Liver (tissue), 3 donors: ENCODE results near the gene CNP.

Source experiments
- FOXA1 ChIP-seq: IDR thresholded peaks from 2 replicates; pipeline ENCODE4 v1.6.1; 2016; ENCODE audit warnings: antibody characterized with exemption
- GABPA ChIP-seq, 2 donors: IDR thresholded peaks in 1 of 2; conservative IDR thresholded peaks in 1 of 2; 2 replicates each; pipeline ENCODE4 v1.6.1; 2016; ENCODE audit warnings: antibody characterized with exemption in 2 of 2, mild to moderate bottlenecking in 1 of 2, moderate library complexity in 1 of 2
- RAD21 ChIP-seq, 2 donors: IDR thresholded peaks; 2 replicates each; pipeline ENCODE4 v1.6.1; 2016; ENCODE audit warnings: antibody characterized with exemption in 2 of 2, mild to moderate bottlenecking in 2 of 2
- SP1 ChIP-seq: IDR thresholded peaks from 2 replicates; pipeline ENCODE4 v1.6.1; 2018; ENCODE audit warnings: antibody characterized with exemption, mild to moderate bottlenecking
- TAF1 ChIP-seq: conservative IDR thresholded peaks from 2 replicates; pipeline ENCODE4 v1.6.1; 2016; ENCODE audit warnings: antibody characterized with exemption, mild to moderate bottlenecking
- YY1 ChIP-seq: IDR thresholded peaks from 2 replicates; pipeline ENCODE4 v1.6.1; 2016; ENCODE audit warnings: antibody characterized with exemption, mild to moderate bottlenecking
- TF ChIP-seq, protein P1 (sequence below): fragments of 150-350 bp; IDR thresholded peaks from 2 replicates; pipeline ENCODE4 v1.5.1; 2017; ENCODE audit warnings: improper control_type of control experiment, low read depth, low read length; ENCODE audit not compliant: missing input control
- TF ChIP-seq, protein P2 (sequence below): IDR thresholded peaks from 2 replicates; pipeline ENCODE4 v1.6.1; 2016; ENCODE audit warnings: antibody characterized with exemption, mild to moderate bottlenecking
- donor health status: healthy.
- donor health status: healthy.

DNA sequence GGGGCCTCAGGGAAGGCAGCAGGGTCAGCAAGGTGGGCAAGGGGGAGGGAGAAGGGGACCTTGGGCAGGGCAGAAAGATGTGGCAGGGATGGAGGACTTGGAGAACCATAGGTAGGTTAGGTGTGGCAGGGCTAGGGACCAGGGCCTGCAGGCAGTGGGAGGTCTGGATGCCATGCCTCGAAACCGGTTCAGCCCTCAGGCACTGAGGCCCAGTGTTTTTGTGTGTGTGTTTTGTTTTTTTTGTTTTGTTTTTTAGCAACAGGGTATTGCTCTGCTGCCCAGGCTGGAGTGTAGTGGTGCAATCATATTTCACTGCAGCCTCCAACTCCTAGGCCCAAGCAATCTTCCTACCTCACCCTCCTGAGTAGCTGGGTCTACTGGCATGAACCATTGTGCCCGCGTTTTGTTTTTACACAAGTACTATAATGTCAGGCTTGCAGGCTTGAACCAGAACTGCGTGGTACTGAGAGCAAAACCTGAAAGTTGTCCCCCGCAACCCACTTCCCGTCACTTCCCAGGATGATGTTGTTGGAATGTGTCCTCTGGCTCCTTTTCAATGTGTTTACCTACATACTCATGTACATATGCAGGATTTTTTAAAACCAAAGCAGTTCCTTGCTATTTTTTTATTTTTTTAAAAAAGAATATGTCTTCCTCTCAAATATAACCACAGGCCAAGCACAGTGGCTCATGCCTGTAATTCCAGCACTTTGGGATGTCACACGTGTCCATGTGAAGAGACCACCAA lies 23.8 kb upstream of the CNP start:
- TF ChIP-seq, protein P1, sequence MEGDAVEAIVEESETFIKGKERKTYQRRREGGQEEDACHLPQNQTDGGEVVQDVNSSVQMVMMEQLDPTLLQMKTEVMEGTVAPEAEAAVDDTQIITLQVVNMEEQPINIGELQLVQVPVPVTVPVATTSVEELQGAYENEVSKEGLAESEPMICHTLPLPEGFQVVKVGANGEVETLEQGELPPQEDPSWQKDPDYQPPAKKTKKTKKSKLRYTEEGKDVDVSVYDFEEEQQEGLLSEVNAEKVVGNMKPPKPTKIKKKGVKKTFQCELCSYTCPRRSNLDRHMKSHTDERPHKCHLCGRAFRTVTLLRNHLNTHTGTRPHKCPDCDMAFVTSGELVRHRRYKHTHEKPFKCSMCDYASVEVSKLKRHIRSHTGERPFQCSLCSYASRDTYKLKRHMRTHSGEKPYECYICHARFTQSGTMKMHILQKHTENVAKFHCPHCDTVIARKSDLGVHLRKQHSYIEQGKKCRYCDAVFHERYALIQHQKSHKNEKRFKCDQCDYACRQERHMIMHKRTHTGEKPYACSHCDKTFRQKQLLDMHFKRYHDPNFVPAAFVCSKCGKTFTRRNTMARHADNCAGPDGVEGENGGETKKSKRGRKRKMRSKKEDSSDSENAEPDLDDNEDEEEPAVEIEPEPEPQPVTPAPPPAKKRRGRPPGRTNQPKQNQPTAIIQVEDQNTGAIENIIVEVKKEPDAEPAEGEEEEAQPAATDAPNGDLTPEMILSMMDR = no peak
- TF ChIP-seq GABPA (IDR thresholded peaks at IDR 0.05 in 1 of 2, conservative IDR thresholded peaks at IDR 0.05 in 1 of 2) = no peak
- no peak for TF ChIP-seq RAD21 (IDR thresholded peaks at IDR 0.05)
- no peak for TF ChIP-seq YY1
- TF ChIP-seq FOXA1 = no peak
- TF ChIP-seq, protein P2, sequence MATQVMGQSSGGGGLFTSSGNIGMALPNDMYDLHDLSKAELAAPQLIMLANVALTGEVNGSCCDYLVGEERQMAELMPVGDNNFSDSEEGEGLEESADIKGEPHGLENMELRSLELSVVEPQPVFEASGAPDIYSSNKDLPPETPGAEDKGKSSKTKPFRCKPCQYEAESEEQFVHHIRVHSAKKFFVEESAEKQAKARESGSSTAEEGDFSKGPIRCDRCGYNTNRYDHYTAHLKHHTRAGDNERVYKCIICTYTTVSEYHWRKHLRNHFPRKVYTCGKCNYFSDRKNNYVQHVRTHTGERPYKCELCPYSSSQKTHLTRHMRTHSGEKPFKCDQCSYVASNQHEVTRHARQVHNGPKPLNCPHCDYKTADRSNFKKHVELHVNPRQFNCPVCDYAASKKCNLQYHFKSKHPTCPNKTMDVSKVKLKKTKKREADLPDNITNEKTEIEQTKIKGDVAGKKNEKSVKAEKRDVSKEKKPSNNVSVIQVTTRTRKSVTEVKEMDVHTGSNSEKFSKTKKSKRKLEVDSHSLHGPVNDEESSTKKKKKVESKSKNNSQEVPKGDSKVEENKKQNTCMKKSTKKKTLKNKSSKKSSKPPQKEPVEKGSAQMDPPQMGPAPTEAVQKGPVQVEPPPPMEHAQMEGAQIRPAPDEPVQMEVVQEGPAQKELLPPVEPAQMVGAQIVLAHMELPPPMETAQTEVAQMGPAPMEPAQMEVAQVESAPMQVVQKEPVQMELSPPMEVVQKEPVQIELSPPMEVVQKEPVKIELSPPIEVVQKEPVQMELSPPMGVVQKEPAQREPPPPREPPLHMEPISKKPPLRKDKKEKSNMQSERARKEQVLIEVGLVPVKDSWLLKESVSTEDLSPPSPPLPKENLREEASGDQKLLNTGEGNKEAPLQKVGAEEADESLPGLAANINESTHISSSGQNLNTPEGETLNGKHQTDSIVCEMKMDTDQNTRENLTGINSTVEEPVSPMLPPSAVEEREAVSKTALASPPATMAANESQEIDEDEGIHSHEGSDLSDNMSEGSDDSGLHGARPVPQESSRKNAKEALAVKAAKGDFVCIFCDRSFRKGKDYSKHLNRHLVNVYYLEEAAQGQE = no peak
- no peak for TF ChIP-seq SP1
- no peak for TF ChIP-seq TAF1
